HG03066 (cell line): ENCODE results near the gene GPR37L1.
A peak's percentile ranks its signal among the peaks of the same experiment; 100 is the strongest.
"Not testable (repeated sequence)": the region's sequence is repeated elsewhere in the genome, so short reads cannot be mapped to it uniquely, and the experiment has no call there.

ENCODE experiments used
- ATAC-seq: cut with Tn5 transposase; IDR thresholded peaks from one replicate; pipeline ENCODE4 v1.9.1; 2021; ENCODE audit warnings: low read depth; ENCODE audit not compliant: unreplicated experiment

The GPR37L1 gene

GRCh38 chr1:202133001-202133400 lies 10.3 kb downstream of the GPR37L1 start:
- no peak for ATAC-seq

GRCh38 chr1:202133496-202133895 lies 10.8 kb downstream of the GPR37L1 start:
- no peak for ATAC-seq

- ATAC-seq, result no peak
Observed at GRCh38 chr1:202133989-202134388, 11.3 kb downstream of the GPR37L1 start.

GRCh38 chr1:202134645-202135172 lies 12.0 kb downstream of the GPR37L1 start:
- ATAC-seq, result no peak

GRCh38 chr1:202135221-202135721 lies 12.6 kb downstream of the GPR37L1 start:
- no peak for ATAC-seq

- ATAC-seq, result no peak
Observed at GRCh38 chr1:202140833-202141232, 18.1 kb downstream of the GPR37L1 start.

GRCh38 chr1:202141468-202141867 lies 18.8 kb downstream of the GPR37L1 start:
- not testable (repeated sequence) for ATAC-seq

- peak; percentile 30 for ATAC-seq
Observed at GRCh38 chr1:202143011-202143767, 20.5 kb downstream of the GPR37L1 start.

GRCh38 chr1:202143768-202144401 lies 21.2 kb downstream of the GPR37L1 start:
- peak; percentile 38 for ATAC-seq

- peak; percentile 53 for ATAC-seq
Observed at GRCh38 chr1:202144402-202145067, 21.8 kb downstream of the GPR37L1 start, which contains the start of gene ARL8A. Gene ARL8A (minus strand): TSS chr1:202144737. CDS start chr1:202144572, 165 bp downstream.

GRCh38 chr1:202145068-202145743 lies 22.5 kb downstream of the GPR37L1 start:
- ATAC-seq, result no peak

GRCh38 chr1:202145744-202146140 lies 23.0 kb downstream of the GPR37L1 start:
- not testable (repeated sequence) for ATAC-seq

- no peak for ATAC-seq
Observed at GRCh38 chr1:202146279-202146678, 23.6 kb downstream of the GPR37L1 start.

- no peak for ATAC-seq
Observed at GRCh38 chr1:202146993-202147392, 24.3 kb downstream of the GPR37L1 start.

- no peak for ATAC-seq
Observed at GRCh38 chr1:202148391-202148790, 25.7 kb downstream of the GPR37L1 start.

- no peak for ATAC-seq
Observed at GRCh38 chr1:202149566-202149965, 26.8 kb downstream of the GPR37L1 start.

GRCh38 chr1:202150187-202150586 lies 27.5 kb downstream of the GPR37L1 start:
- ATAC-seq, result no peak

GRCh38 chr1:202150602-202151001 lies 27.9 kb downstream of the GPR37L1 start:
- ATAC-seq, result no peak

GRCh38 chr1:202151045-202151444 lies 28.3 kb downstream of the GPR37L1 start:
- ATAC-seq, result no peak

- ATAC-seq, result no peak
Observed at GRCh38 chr1:202152399-202152798, 29.7 kb downstream of the GPR37L1 start.
